Thyroid gland (tissue), 4 donors: ENCODE measurements around the gene MXI1.

Source experiments
- CTCF ChIP-seq, 6 experiments: fragments of 200-600 bp in 3 of 6; fragments of 450-650 bp in 3 of 6; sonication (generic) in 3 of 6; IDR thresholded peaks; one replicate each; pipeline ENCODE4 v1.5.1; 2016 to 2019; ENCODE audit warnings: antibody characterized with exemption in 6 of 6, mild to moderate bottlenecking in 2 of 6, inconsistent platforms in 1 of 6, moderate library complexity in 1 of 6
- POLR2A ChIP-seq, 2 donors: fragments of 450-650 bp; IDR thresholded peaks; one replicate each; pipeline ENCODE4 v1.6.1; 2017; ENCODE audit warnings: antibody characterized with exemption in 2 of 2, mild to moderate bottlenecking in 2 of 2, moderate library complexity in 1 of 2

GRCh38 chr10:110174201-110174600 is 33.2 kb upstream of the MXI1 start:
- TF ChIP-seq POLR2A (IDR thresholded peaks at IDR 0.05) (no peak), CTCF (IDR thresholded peaks at IDR 0.05) (no peak)
